A549 (cell line): Measurements from ENCODE around the gene IPO11.

Source experiments
- CEBPB ChIP-seq, 2 experiments: fragments of >200 bp in 1 of 2; sonication (Bioruptor Twin) in 1 of 2; formaldehyde crosslinking in 1 of 2; IDR thresholded peaks; 2 replicates each; pipeline ENCODE4 v1.6.1; 2012 to 2016
- CTCF ChIP-seq: fragments of >200 bp; sonication (Bioruptor Twin); formaldehyde crosslinking; IDR thresholded peaks from 3 replicates; pipeline ENCODE4 v1.5.1; 2016
- E2F6 ChIP-seq: IDR thresholded peaks from 2 replicates; pipeline ENCODE4 v1.6.1; 2012; ENCODE audit warnings: low read depth, borderline replicate concordance
- MAZ ChIP-seq: fragments of 150-350 bp; IDR thresholded peaks from 2 replicates; pipeline ENCODE4 v1.6.1; 2014; ENCODE audit warnings: antibody characterized with exemption, low read depth, low read length, borderline replicate concordance
- MYC ChIP-seq: IDR thresholded peaks from 2 replicates; pipeline ENCODE4 v1.6.1; 2012; ENCODE audit warnings: mild to moderate bottlenecking, inconsistent platforms, low read length, improper control_type of control experiment, borderline replicate concordance
- POLR2A ChIP-seq: IDR thresholded peaks from 2 replicates; pipeline ENCODE4 v1.6.1; 2012; ENCODE audit warnings: mild to moderate bottlenecking, low read length
- POLR2AphosphoS2 ChIP-seq: conservative IDR thresholded peaks from 2 replicates; pipeline ENCODE4 v1.6.1; 2012; ENCODE audit warnings: low read length, improper control_type of control experiment, inconsistent platforms
- RFX5 ChIP-seq: fragments of 450-650 bp; IDR thresholded peaks from 2 replicates; pipeline ENCODE4 v1.7.1; 2014; ENCODE audit warnings: antibody characterized with exemption, mild to moderate bottlenecking, moderate library complexity
- ZC3H11A ChIP-seq: fragments of 450-650 bp; IDR thresholded peaks from 2 replicates; pipeline ENCODE4 v1.6.1; 2014; ENCODE audit warnings: antibody characterized with exemption, mild to moderate bottlenecking

- TF ChIP-seq CEBPB (IDR thresholded peaks at IDR 0.05) = no peak
- TF ChIP-seq ZC3H11A = no peak
- TF ChIP-seq RFX5 = no peak
- no peak for TF ChIP-seq CTCF
- TF ChIP-seq POLR2A = no peak
- no peak for TF ChIP-seq MYC
- no peak for TF ChIP-seq E2F6
- TF ChIP-seq MAZ = no peak
- no peak for TF ChIP-seq POLR2AphosphoS2
Observed at GRCh38 chr5:62419609-62420008, 7.0 kb downstream of the IPO11 start.
